Activated CD8-positive, alpha-beta memory T cell treated with anti-CD3 and anti-CD28 coated beads for 36 hours (primary cell): ENCODE data around the gene FAM53B. TPM values are rescaled to one million over a fixed set of nuclear protein-coding genes. Genes with fewer than 3 reads are reported as not detected.
"Not testable (repeated sequence)": the region's sequence is repeated elsewhere in the genome, so short reads cannot be mapped to it uniquely, and the experiment has no call there.

ENCODE experiments used
- CTCF ChIA-PET: fragments of 350-600 bp; sonication (Branson Sonifier 250); formaldehyde crosslinking; loops from one replicate; lab custom pipeline; 2021; ENCODE audit warnings: antibody characterized with exemption; lab: Charles Lee
- POLR2A ChIA-PET: fragments of 350-600 bp; sonication (Branson Sonifier 250); formaldehyde crosslinking; loops from one replicate; lab custom pipeline; 2021; ENCODE audit warnings: antibody characterized with exemption; lab: Charles Lee
- total RNA-seq, 2 experiments: library from RNA; stranded (reverse); gene quantifications; one replicate each; pipeline ENCODE4 v1.2.3, GENCODE V29; 2021

The FAM53B gene
- total RNA-seq, 2 experiments from 2014 or later: 20.6 to 21.5 TPM

DNA sequence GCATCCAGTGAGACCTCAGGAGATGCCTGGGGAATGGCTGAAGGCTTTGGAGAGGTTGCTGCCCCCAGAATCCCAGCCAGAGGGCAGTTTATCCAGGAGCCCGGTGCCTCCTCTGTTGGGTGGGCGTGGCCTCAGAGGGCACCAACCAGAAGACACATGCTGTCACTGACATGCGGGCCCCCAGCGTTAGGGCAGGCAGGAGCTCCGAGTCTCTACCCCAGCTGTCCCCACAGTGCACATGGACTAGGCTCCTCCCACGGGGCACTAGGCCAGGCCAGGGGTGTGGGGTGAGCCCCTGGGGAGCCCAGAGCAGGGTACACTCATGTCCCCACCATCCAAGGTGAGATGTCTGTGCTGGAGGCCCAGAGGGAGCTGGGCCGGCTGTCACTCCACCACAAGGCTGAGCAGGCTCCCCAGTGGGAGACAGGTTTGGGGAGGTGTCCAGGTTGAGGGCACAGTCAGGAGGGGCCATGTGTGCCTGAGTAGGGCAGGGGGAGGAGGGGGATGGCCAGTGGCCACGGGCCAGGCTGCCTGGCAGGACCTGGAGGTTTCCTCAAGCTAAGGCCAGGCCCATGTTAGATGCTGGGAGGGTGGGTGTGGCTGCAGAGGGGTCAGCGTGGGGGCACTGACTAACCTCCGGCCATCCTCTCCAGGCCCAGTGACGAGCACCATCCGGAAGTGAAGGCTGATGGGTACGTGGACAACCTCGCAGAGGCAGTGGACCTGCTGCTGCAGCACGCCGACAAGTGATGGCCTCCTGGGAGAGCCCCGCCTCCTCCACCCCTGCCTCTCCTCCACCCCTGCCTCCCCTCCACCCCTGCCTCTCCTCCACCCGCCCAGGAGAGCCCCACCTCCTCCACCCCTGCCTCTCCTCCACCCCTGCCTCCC lies 131.3 kb downstream of the FAM53B start:
- POLR2A ChIA-PET: no interaction called here
- CTCF ChIA-PET: interaction anchor here (1.0 to 2.6 kb wide), 6 partner anchors 59 to 133 kb away, joined by 3 to 12 read pairs (median 4); no protein-coding TSS in a partner anchor

DNA sequence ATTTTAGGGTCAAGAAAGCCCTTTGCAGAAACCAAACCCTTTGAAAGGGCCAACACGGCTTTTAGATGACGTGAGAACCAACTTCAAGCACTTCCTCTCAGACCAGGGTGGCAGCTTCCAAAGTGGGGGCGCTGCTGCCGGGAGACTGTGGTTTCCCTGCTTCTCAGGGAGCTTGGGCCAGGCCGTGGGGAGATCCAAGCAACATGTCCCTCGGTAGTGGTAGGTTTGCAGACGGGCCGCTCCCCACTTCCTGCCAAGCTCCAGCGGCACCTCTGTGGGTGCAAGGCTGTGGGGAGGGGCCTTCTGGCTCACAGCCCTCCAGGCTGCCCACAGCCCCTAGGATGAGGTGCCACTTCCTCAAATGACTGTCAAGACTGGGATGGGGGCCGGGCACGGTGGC lies 132.4 kb downstream of the FAM53B start:
- CTCF ChIA-PET: interaction anchor here (1.0 to 2.6 kb wide), 5 partner anchors 32 to 134 kb away, joined by 3 to 12 read pairs (median 3); no protein-coding TSS in a partner anchor
- POLR2A ChIA-PET: no interaction called here

- POLR2A ChIA-PET: not testable (repeated sequence)
- CTCF ChIA-PET: interaction anchor here (1.4 to 2.6 kb wide), 2 partner anchors 33 to 131 kb away, joined by 3 to 12 read pairs; no protein-coding TSS in a partner anchor
These were observed 133.3 kb downstream of the FAM53B start for GRCh38 chr10:124610851-124611250.

DNA sequence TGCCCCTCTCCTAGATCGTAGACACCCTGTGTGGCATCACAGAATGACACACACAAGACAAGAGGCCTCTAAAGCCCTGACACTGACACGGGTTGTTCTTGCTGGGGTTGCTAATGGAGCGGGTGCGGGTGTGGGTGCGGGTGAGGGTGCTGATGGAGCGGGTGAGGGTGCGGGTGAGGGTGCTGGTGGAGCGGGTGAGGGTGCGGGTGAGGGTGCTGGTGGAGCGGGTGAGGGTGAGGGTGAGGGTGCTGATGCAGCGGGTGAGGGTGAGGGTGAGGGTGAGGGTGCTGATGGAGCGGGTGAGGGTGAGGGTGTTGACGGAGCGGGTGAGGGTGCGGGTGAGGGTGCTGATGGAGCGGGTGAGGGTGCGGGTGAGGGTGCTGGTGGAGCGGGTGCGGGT lies 134.0 kb downstream of the FAM53B start:
- POLR2A ChIA-PET, CTCF ChIA-PET: not testable (repeated sequence)

- ChIA-PET CTCF (no interaction called here), POLR2A (no interaction called here)
These were observed 134.5 kb downstream of the FAM53B start for GRCh38 chr10:124609698-124610097.

DNA sequence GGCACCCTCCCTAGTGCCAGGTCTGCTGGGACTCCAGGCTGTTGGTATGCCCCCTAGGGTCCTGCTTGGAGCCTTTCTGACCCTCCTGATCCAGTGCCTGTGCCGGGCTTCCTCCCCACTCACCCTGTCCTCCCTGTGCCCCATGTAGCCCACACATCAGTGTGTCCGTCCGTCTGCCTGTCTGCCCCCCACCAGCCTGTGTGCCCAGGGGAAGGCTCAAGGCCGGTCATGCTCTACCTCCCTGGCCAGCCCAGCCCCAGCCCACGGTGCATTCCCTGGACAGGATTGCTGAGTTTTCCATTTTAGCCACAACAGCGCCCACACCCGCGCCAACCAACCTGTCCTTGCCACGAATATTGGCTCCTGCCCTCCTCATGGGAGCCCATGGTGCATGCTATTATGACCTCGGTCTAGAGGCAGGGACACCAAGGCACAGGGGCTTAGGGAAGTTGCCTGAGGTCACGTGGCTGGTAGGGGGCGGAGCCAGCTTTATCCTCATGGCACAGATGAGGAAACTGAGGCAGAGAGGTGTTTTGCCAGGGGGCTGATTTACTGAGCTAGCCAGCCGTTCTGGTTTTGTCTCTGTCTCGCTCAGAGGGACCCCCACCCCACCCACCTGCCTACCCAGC lies 136.0 kb downstream of the FAM53B start:
- CTCF ChIA-PET: no interaction called here
- POLR2A ChIA-PET: no interaction called here

DNA sequence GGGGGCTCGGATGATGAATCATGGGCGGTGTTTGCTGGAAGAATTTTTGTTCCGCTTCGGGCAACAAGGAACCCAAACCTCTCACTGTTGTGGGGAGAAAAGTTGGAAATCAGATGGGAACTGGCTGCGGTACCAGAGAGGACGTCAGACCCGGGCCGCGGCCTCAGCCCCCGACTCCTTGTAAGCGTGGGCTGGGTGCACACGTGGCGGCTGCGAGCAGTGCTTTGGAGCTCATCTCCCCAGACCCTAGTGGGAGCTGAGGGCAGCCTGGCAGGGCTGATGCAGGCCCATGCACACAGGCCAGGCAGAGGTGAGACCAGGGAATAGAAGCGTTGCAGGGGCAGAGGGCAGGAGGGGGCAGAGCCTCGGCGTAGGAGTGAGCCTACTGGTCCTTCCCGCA lies 136.5 kb downstream of the FAM53B start:
- POLR2A ChIA-PET: no interaction called here
- CTCF ChIA-PET: no interaction called here

DNA sequence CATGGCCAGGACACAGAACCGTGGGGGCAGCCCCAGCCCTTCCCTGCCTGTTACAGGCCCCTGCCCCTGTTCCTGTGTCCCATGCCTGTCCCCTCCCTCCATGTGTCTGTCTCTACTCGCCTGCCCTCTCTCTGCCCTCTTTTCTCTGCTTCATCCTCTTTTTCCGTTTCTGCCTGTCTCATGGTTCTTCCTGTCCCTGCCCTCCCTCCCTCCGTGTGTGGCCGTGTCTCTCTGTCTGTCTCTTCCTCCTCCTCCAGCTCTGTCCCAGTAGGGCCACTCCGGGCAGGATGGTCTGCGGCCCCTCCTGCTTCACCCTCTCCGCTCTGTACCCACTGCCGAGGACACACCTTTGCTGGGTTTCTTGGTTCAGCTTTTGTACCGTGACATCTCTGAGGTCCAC lies 137.4 kb downstream of the FAM53B start:
- CTCF ChIA-PET: interaction anchor here (0.6 kb wide), 1 partner anchor 220 kb away, joined by 5 read pairs; no protein-coding TSS in a partner anchor

DNA sequence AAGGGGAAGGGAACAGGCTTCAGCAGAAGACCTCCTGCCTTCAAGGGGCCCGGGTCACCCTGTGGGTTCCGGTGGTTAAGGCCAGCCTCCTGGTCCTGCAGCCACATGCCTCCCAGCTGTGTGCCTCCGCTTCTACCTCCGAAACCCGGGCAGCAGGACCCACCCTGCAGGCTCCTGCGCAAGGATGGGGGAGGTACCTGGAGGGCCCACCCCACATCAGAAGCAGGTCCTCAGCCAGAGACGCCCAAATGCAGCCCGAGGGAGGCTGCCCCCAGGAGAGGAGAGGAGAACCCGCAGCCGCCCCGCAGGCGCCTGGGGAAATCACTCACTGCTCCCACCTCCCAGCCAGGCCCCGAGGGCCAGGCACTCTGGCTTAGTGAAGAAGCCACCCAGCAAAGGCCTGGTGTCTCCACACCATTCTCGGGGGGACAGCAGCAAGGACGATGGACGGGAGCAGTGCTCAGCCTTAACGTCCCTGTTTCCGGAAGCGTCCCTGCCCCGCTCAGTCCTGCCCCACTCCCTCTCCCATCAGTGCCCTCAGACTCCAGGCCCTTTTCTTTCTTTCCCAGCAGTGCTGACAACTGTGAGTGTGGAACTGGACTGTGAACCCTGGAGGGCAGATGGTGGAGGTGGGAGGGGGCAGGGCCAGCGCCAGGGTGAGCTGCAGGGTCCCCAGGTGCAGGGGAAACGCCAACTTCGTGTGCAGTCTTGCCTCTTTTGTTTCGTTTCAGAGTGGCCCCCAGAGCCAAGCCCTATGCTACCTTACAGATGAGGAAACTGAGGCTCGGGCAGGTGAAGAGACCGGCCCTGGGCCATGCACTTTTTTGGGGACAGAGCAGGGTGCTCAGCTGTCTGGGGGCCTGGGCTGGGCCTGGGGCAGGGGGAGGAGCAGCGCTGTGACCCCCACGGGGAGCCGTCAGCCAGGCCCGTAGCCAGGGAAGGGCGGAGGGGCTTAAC lies 138.0 kb downstream of the FAM53B start:
- ChIA-PET CTCF (interaction anchor here (0.6 kb wide), 1 partner anchor 221 kb away, joined by 5 read pairs; no protein-coding TSS in a partner anchor), POLR2A (no interaction called here)

More for the DNA sequence above, 137.4 kb downstream of the FAM53B start:
- POLR2A ChIA-PET: no interaction called here

DNA sequence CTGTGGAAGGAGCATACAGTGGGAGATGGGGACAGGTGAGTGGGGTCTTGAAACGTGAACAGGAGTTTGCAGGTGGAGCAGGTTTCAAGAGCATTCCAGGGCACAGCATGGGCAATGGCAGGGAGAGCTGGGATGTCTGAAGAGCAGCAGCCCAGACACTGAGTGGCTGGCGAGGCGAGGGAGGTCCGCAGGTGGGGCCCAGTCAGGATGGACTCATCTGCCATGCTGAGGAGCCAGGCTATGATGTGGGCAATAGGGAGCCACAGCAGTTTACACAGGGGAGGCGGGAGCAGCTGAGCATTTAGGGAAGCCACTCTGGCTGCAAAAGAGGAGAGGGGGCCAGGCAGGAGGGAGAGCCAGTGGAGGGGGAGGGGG lies 138.7 kb downstream of the FAM53B start:
- POLR2A ChIA-PET: no interaction called here
- CTCF ChIA-PET: no interaction called here

GRCh38 chr10:124605001-124605370 lies 139.2 kb downstream of the FAM53B start:
- ChIA-PET POLR2A (no interaction called here), CTCF (interaction anchor here (1.1 kb wide), 1 partner anchor 75 kb away, joined by 3 read pairs; no protein-coding TSS in a partner anchor)

GRCh38 chr10:124604214-124605000 lies 139.8 kb downstream of the FAM53B start:
- ChIA-PET POLR2A (no interaction called here), CTCF (interaction anchor here (1.1 kb wide), 1 partner anchor 74 kb away, joined by 3 read pairs; no protein-coding TSS in a partner anchor)

DNA sequence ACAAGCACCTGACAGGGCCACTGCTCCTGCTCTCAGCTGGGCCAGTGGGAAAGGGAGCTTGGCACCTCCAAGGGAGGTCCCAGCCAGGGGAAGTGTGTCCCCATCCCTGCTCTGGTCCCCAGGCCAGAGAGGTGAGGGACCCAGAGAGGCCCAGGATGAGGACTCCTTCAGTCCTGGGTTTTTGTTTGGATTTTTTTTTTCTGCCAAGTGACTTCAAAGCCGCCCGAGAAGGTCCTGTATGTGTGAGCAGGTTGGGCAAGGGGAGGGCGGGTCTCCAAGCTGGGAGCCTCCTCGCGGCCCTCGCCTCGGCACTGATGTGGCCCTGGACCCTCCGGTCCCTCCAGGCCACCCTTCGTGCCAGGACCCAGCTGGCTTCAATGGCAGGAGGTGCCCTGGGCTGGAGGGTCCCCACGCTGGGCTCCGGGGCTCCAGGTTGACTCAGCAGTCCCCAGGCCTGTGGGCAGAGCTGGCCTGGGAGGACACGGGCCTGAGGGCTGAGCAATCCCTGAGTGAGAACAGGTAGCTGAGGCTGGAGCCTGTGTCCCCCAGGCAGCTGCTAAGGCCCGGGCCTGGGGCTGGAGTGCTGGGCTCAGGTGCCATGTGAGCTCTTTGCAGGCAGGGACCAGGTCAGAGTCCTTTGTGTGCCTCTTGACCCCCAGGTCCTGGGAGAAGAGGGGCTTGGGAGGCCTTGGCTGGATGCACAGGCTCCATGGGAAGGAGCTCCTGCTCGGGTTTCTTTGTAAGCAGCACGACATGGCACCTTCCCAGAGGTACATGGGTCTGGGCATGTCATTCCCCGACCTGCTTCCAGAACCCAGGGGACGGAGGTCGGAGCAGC lies 140.6 kb downstream of the FAM53B start:
- POLR2A ChIA-PET: no interaction called here

DNA sequence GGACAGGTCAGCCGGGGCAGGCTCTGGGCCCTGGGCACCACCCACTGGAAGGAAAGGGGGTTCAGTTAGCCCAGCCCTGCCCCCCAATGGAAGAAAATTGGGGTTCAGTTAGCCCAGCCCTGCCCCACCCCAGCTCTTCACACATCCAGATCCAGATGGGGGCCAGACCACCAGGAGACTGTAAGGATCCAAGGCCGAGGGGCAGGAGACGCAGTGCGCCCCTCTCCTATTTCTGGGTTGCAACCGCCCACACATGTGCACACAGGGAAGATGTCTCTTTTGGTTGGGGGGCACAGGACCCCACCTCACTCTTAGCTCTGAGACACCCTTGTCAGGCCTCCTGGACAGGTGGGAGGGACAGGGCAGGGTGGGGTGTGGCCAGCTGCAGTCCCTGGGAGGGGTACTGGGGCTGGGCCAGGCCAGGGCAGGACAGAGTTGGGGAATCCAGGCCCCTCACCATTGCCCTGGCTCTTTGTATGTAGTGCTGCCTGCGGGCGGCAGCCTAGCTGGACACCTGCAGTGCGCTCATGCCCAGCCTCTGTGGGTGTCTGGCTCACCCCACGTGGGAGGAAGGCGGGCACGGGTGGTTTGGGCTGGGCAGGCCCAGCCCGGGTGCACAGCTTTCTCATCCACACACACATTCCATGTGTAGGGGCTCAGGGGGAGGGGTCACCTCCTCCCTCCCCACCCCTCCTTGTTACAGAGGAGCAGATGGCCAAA lies 141.4 kb downstream of the FAM53B start:
- ChIA-PET POLR2A (interaction anchor here (0.5 kb wide), 1 partner anchor 20 kb away, joined by 3 read pairs; no protein-coding TSS in a partner anchor), CTCF (interaction anchor here (1.0 kb wide), 1 partner anchor 132 kb away, joined by 3 read pairs; no protein-coding TSS in a partner anchor)

More for the DNA sequence above, 140.6 kb downstream of the FAM53B start:
- CTCF ChIA-PET: interaction anchor here (0.6 to 1.1 kb wide), 2 partner anchors 16 to 73 kb away, joined by 3 read pairs; no protein-coding TSS in a partner anchor

DNA sequence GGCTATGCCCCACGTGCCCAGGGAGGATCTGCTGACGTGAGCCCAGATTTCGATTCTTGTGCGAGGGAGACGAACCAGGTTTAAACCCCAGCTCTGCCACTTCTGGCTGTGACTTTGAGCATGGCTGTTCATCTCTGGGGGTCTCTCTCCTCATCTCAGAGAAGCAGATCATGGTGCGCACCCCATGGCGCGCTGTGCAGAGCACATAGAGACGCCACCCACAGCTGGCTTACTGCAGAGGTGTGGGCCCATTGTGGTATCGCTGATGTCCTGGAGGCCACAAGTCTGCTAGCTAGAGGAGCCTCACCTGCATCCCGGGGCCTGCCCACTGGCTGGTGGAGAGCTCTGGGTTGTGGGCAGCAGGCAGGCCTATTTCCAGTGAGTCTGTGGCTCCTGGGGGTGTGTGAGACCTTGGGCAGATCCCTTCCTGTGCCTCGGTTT lies 142.0 kb downstream of the FAM53B start:
- POLR2A ChIA-PET: interaction anchor here (0.5 kb wide), 1 partner anchor 21 kb away, joined by 3 read pairs; no protein-coding TSS in a partner anchor
- CTCF ChIA-PET: interaction anchor here (1.0 kb wide), 1 partner anchor 133 kb away, joined by 3 read pairs; no protein-coding TSS in a partner anchor

DNA sequence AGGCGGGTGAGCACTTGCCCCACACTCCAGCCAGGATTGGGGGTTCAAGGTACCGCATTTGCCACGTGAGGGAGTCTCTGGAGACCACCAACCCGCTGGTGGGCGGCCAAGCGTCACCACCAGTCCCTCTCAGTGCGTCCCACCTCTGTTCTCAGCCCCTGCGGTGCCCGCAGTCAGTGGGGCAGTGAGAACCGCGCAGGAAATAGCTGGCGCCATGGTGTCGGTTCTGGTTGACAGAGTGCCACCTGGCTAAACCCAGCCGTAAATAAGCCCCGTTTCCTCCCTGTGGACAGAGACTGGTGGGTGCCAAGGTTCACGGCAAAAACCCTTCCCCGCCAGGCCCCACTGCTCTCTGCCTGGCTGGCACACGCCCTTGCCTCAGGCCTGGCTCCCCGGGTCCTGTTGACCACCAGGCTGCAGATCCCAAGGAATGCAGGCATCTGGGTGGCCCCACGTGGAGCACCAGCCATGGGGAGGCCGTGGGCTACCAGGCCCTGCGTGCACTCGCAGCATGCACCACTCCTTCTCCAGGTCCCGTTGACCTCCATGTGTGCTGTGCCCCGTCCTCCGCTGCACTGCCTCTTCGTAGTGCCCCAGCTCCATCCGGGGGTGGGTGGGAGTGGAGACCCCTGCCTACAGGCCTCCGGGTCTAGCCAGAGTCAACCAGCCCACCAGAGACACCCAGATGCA lies 142.6 kb downstream of the FAM53B start:
- POLR2A ChIA-PET: no interaction called here
- CTCF ChIA-PET: no interaction called here
